NCI-H128 (cell line): Measurements from ENCODE around the gene OPA3.

Experiments used
- DNase-seq: peaks from one replicate; lab custom pipeline; 2025; ENCODE audit not compliant: unreplicated experiment; lab: John Stamatoyannopoulos, UW

The OPA3 gene

GRCh38 chr19:45568732-45569131 lies 15.9 kb downstream of the OPA3 start:
- no peak for DNase-seq

GRCh38 chr19:45567609-45568008 lies 17.0 kb downstream of the OPA3 start:
- DNase-seq, result no peak

GRCh38 chr19:45564131-45564780 lies 20.3 kb downstream of the OPA3 start:
- DNase-seq, result no peak

GRCh38 chr19:45560686-45561085 lies 23.9 kb downstream of the OPA3 start:
- no peak for DNase-seq

GRCh38 chr19:45560038-45560437 lies 24.6 kb downstream of the OPA3 start:
- DNase-seq, result no peak

- DNase-seq, result no peak
These were observed 26.2 kb downstream of the OPA3 start for GRCh38 chr19:45558399-45558878.

- DNase-seq, result no peak
These were observed 27.8 kb downstream of the OPA3 start for GRCh38 chr19:45556835-45557234.

- DNase-seq, result no peak
These were observed 30.1 kb downstream of the OPA3 start for GRCh38 chr19:45554481-45554880.

GRCh38 chr19:45553464-45553863 lies 31.1 kb downstream of the OPA3 start:
- DNase-seq, result no peak

- DNase-seq, result no peak
These were observed 36.5 kb downstream of the OPA3 start for GRCh38 chr19:45547965-45548609.

- no peak for DNase-seq
These were observed 37.3 kb downstream of the OPA3 start for GRCh38 chr19:45547211-45547770.

GRCh38 chr19:45542234-45542668 lies 42.4 kb downstream of the OPA3 start:
- DNase-seq, result no peak

- no peak for DNase-seq
These were observed 45.1 kb downstream of the OPA3 start for GRCh38 chr19:45539459-45539858.

- DNase-seq, result no peak
These were observed 53.3 kb downstream of the OPA3 start for GRCh38 chr19:45531349-45531748.

- no peak for DNase-seq
These were observed 55.2 kb downstream of the OPA3 start for GRCh38 chr19:45529420-45529785.

GRCh38 chr19:45528744-45529419 lies 55.7 kb downstream of the OPA3 start:
- DNase-seq, result peak; percentile 50

- no peak for DNase-seq
These were observed 56.4 kb downstream of the OPA3 start for GRCh38 chr19:45528149-45528743.

GRCh38 chr19:45527731-45528130 lies 56.9 kb downstream of the OPA3 start:
- no peak for DNase-seq

- DNase-seq, result no peak
These were observed 57.6 kb downstream of the OPA3 start for GRCh38 chr19:45526971-45527370.

- no peak for DNase-seq
These were observed 58.5 kb downstream of the OPA3 start for GRCh38 chr19:45526143-45526542.

- no peak for DNase-seq
These were observed 60.0 kb downstream of the OPA3 start for GRCh38 chr19:45524575-45525129.
